Suprapubic skin (tissue), 4 donors: ENCODE measurements around the gene M1AP. TPM values are rescaled to one million over a fixed set of nuclear protein-coding genes. Genes with fewer than 3 reads are reported as not detected.

Experiments
- DNase-seq, 2 donors: peaks; one replicate each; pipeline ENCODE4 v3.0.0-alpha.2; 2019; ENCODE audit warnings: low spot score in 2 of 2
- H3K27ac ChIP-seq: fragments of 200-600 bp; sonication (generic); one replicate; pipeline ENCODE4 v1.5.1; 2019
- H3K27me3 ChIP-seq: fragments of 200-600 bp; sonication (generic); one replicate; pipeline ENCODE4 v1.5.1; 2019
- H3K36me3 ChIP-seq: fragments of 200-600 bp; sonication (generic); one replicate; pipeline ENCODE4 v1.5.1; 2019
- H3K4me1 ChIP-seq: fragments of 200-600 bp; sonication (generic); one replicate; pipeline ENCODE4 v1.5.1; 2019
- H3K4me3 ChIP-seq: fragments of 200-600 bp; sonication (generic); one replicate; pipeline ENCODE4 v1.5.1; 2019; ENCODE audit warnings: mild to moderate bottlenecking
- H3K9me3 ChIP-seq: fragments of 200-600 bp; sonication (generic); one replicate; pipeline ENCODE4 v1.5.1; 2019
- CTCF ChIP-seq, 2 donors: fragments of 200-600 bp in 1 of 2; fragments of 450-650 bp in 1 of 2; sonication (generic) in 1 of 2; IDR thresholded peaks; one replicate each; pipeline ENCODE4 v1.5.1; 2016 to 2019; ENCODE audit warnings: antibody characterized with exemption in 2 of 2, mild to moderate bottlenecking in 1 of 2, moderate library complexity in 1 of 2
- EP300 ChIP-seq: sonication (generic); formaldehyde crosslinking; IDR thresholded peaks from one replicate; pipeline ENCODE4 v1.6.1; 2017; ENCODE audit warnings: antibody characterized with exemption
- POLR2A ChIP-seq, 2 donors: fragments of 450-650 bp; IDR thresholded peaks; one replicate each; pipeline ENCODE4 v1.6.1; 2017; ENCODE audit warnings: antibody characterized with exemption in 2 of 2, mild to moderate bottlenecking in 2 of 2, moderate library complexity in 2 of 2
- POLR2AphosphoS5 ChIP-seq, 3 donors: sonication (generic); formaldehyde crosslinking; IDR thresholded peaks; one replicate each; pipeline ENCODE4 v1.6.1; 2017; ENCODE audit warnings: antibody characterized with exemption in 3 of 3
- WGBS: methylation state at CpG from one replicate; pipeline ENCODE4 v1.1.5; 2018; 5-methylcytosine and 5-hydroxymethylcytosine counted together
- total RNA-seq, 4 donors: library from RNA; depleted of rRNA; stranded (reverse); fragments of >200 nt; gene quantifications; one replicate each; pipeline ENCODE4 v1.1.0, GENCODE V29; 2016

The M1AP gene
- total RNA-seq, 4 donors from 2014 or later = 1.1 TPM; not detected in 3

DNA sequence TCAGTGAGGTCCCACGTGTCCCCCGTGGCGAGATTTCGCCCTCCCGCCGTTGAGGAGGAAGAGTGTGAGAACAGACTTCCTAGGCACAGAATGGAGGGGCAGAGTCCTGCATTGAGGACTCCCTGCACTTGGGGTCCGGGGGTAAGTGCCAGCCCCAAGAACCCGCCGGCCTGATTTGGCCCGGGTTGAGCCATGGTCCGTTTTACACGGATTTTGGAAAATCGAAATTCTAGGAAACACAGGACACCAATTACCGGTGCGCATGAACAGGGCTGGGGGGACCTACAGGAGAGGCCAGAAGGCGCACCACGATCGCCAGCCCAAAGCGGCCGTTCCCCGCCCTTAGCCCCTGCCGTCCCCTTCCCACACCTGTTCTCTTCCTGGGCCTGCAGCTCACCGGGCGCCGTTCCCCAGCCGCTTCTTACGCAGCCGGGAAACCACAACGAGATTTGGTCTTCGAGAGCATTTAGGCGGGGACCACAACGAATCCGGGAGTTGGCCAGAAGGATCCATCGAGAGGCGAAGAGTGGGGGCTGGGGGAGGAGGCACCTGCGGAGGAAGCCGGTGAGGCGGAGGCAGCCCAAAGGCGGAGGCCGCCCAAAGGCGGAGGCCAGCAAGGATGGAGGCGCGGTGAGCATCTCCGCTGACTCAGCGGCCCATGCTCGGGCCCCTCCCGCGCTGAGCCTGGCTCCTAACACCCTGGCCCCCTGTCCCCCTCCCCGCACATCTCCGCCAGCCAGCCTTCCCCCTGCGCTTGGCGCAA is 134.3 kb downstream of the M1AP start:
- Histone ChIP-seq H3K36me3 (no peaks in the 10 kb centered on the region), H3K4me1 (peaks cover 37% of the 10 kb centered on the region), H3K9me3 (no peaks in the 10 kb centered on the region), H3K4me3 (peak overlapping the region; percentile 27), H3K27ac (no peak overlapping the region), H3K27me3 (peaks cover 97% of the 10 kb centered on the region)
- WGBS = 11% methylated on average over 20 of the region's 52 CpGs
- no peak for TF ChIP-seq CTCF (IDR thresholded peaks at IDR 0.05)
- peak in 1 of 3 donors; percentile 83 for TF ChIP-seq POLR2AphosphoS5 (IDR thresholded peaks at IDR 0.05)
- TF ChIP-seq POLR2A (IDR thresholded peaks at IDR 0.05) = no peak
- DNase-seq = no peak

- TF ChIP-seq EP300 (no peak), POLR2A (IDR thresholded peaks at IDR 0.05) (no peak), CTCF (IDR thresholded peaks at IDR 0.05) (no peak)
- H3K4me1 ChIP-seq = peaks cover 43% of the 10 kb centered on the region
- H3K27ac ChIP-seq = no peak overlapping the region
- H3K36me3 ChIP-seq = no peaks in the 10 kb centered on the region
- DNase-seq = no peak
- peaks cover 88% of the 10 kb centered on the region for H3K27me3 ChIP-seq
- H3K9me3 ChIP-seq = no peaks in the 10 kb centered on the region
- no peak overlapping the region for H3K4me3 ChIP-seq
- 19% methylated on average over 13 of the region's 36 CpGs for WGBS
Measured at GRCh38 chr2:74512744-74513604, 135.2 kb downstream of the M1AP start.

- 54% methylated on average over 10 of the region's 11 CpGs for WGBS
- no peak for TF ChIP-seq EP300
- TF ChIP-seq CTCF (IDR thresholded peaks at IDR 0.05) = no peak
- TF ChIP-seq POLR2A (IDR thresholded peaks at IDR 0.05) = no peak
- TF ChIP-seq POLR2AphosphoS5 (IDR thresholded peaks at IDR 0.05) = no peak
- peaks cover 50% of the 10 kb centered on the region for H3K4me1 ChIP-seq
Measured at GRCh38 chr2:74511104-74511989, 136.8 kb downstream of the M1AP start.

DNA sequence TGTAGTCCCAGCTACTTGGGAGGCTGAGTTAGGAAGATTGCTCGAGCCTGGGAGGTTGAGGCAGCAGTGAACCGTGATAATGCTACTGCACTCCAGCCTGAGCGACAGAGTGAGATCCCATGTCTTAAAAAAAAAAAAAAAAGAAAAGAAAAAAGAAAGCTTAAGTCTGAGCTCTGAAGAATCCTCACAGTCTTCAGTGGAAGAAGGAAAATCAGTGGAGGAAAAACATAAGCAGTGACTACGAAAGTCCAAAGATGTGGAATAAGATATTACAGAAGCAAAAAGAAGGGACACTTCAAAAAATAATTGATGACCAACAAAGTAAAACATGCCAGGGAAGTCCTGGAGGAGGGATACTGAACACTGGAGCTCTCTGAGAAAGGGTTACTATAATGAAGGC is 137.9 kb downstream of the M1AP start:
- Histone ChIP-seq H3K9me3 (no peaks in the 10 kb centered on the region), H3K4me1 (peaks cover 50% of the 10 kb centered on the region), H3K36me3 (peaks cover 7% of the 10 kb centered on the region), H3K27ac (no peak overlapping the region), H3K27me3 (peaks cover 61% of the 10 kb centered on the region), H3K4me3 (no peak overlapping the region)
- TF ChIP-seq POLR2A (IDR thresholded peaks at IDR 0.05) (no peak), EP300 (no peak), POLR2AphosphoS5 (IDR thresholded peaks at IDR 0.05) (no peak), CTCF (IDR thresholded peaks at IDR 0.05) (no peak)
- DNase-seq = no peak
- WGBS = 96% methylated on average over 4 of the region's 4 CpGs

More at GRCh38 chr2:74511104-74511989, 136.8 kb downstream of the M1AP start:
- no peak overlapping the region for H3K4me3 ChIP-seq
- H3K27ac ChIP-seq = no peak overlapping the region
- H3K9me3 ChIP-seq = no peaks in the 10 kb centered on the region
- no peaks in the 10 kb centered on the region for H3K36me3 ChIP-seq
- DNase-seq = no peak
- H3K27me3 ChIP-seq = peaks cover 72% of the 10 kb centered on the region
